Measurements from ENCODE around the gene SURF1. TPM values are rescaled to one million over a fixed set of nuclear protein-coding genes. Genes with fewer than 3 reads are reported as not detected.
A peak's percentile ranks its signal among the peaks of the same experiment; 100 is the strongest.

Gene SURF1
- total RNA-seq, 1 experiment from 2014 or later = 45.6 TPM

- DNase-seq (ENCODE audit: low read depth, low spot score) = no peak
- ChIA-PET POLR2A (interaction anchor here (0.5 kb wide), 1 partner anchor 111 kb away, joined by 4 read pairs; no protein-coding TSS in a partner anchor), CTCF (no interaction called here)
- H3K36me3 ChIP-seq (ENCODE audit: control insufficient read depth, insufficient read depth, low read length) = peaks cover 23% of the 10 kb centered on the region
- intact Hi-C loops (cut with micrococcal nuclease; ENCODE audit: unreplicated experiment) (no loop called here), in situ Hi-C loops (cut with HindIII; ENCODE audit: low pct_unique_long_range_greater_than_20kb, low sequenced_read_pairs) (no loop called here)
- ATAC-seq = no peak
- peaks cover 19% of the 10 kb centered on the region for H3K4me1 ChIP-seq (ENCODE audit: control insufficient read depth, insufficient read depth, low read length)
- no peaks in the 10 kb centered on the region for H3K9me3 ChIP-seq (ENCODE audit: control insufficient read depth, insufficient read depth, low read depth, low read length)
- H3K27me3 ChIP-seq (ENCODE audit: control insufficient read depth, insufficient read depth, low read length) = no peaks in the 10 kb centered on the region
- no peak for TF ChIP-seq SIN3A (IDR thresholded peaks at IDR 0.05; ENCODE audit: borderline replicate concordance, insufficient read depth, low read depth, low read length)
- no peak for TF ChIP-seq REST (IDR thresholded peaks at IDR 0.05; ENCODE audit: insufficient read depth in 1 of 2, low read depth in 2 of 2, low read length in 1 of 2)
- no peak for TF ChIP-seq CTCF (IDR thresholded peaks at IDR 0.05)
- TF ChIP-seq TCF7L2 (IDR thresholded peaks at IDR 0.05; ENCODE audit: low read depth, low read length) = no peak
- TSS peak; percentile 92 for BruUV-seq (replicated peaks)
- peak overlapping the region; percentile 94 for H3K27ac ChIP-seq (ENCODE audit: low read length)
- peak overlapping the region; percentile 74 to 97 for H3K4me3 ChIP-seq (ENCODE audit: low read depth in 2 of 2, low read length in 2 of 2)
Measured at GRCh38 chr9:133348718-133349573, 7.3 kb downstream of the SURF1 start.

GRCh38 chr9:133347985-133348717 lies 8.1 kb downstream of the SURF1 start, which contains the start of the genes MED22 and RPL7A:
Gene MED22, minus strand, starts transcription at chr9:133348131. Its CDS starts 1,469 bp downstream, at chr9:133346662.
Gene RPL7A, plus strand, starts transcription at chr9:133348218. Its CDS starts 26 bp downstream, at chr9:133348244.
- Histone ChIP-seq H3K27me3 (ENCODE audit: control insufficient read depth, insufficient read depth, low read length) (no peaks in the 10 kb centered on the region), H3K36me3 (ENCODE audit: control insufficient read depth, insufficient read depth, low read length) (peaks cover 23% of the 10 kb centered on the region), H3K27ac (ENCODE audit: low read length) (peak within 1 kb of the TSS; percentile 94), H3K4me1 (ENCODE audit: control insufficient read depth, insufficient read depth, low read length) (peaks cover 19% of the 10 kb centered on the region), H3K9me3 (ENCODE audit: control insufficient read depth, insufficient read depth, low read depth, low read length) (no peaks in the 10 kb centered on the region), H3K4me3 (ENCODE audit: low read depth in 2 of 2, low read length in 2 of 2) (peak within 1 kb of the TSS; percentile 74 to 97)
- CTCF ChIA-PET = no interaction called here
- intact Hi-C loops (cut with micrococcal nuclease; ENCODE audit: unreplicated experiment) (no loop called here), in situ Hi-C loops (cut with HindIII; ENCODE audit: low pct_unique_long_range_greater_than_20kb, low sequenced_read_pairs) (no loop called here)
- BruUV-seq (replicated peaks) = no TSS peak
- peak; percentile 99 for TF ChIP-seq POLR2AphosphoS5 (IDR thresholded peaks at IDR 0.05; ENCODE audit: low read depth, low read length)
- TF ChIP-seq SIN3A (IDR thresholded peaks at IDR 0.05; ENCODE audit: borderline replicate concordance, insufficient read depth, low read depth, low read length) = no peak
- DNase-seq (ENCODE audit: low read depth, low spot score) (peak; percentile 81), ATAC-seq (peak; percentile 87)
- POLR2A ChIA-PET = interaction anchor here (0.6 to 1.0 kb wide), 3 partner anchors 111 to 215 kb away, joined by 3 to 8 read pairs (median 4); partner anchors contain the start of gene CACFD1
